Germinal center (tissue), 1 donor: ENCODE data around the gene MRC2.
"Not testable (repeated sequence)": the region's sequence is repeated elsewhere in the genome, so short reads cannot be mapped to it uniquely, and the experiment has no call there.

Experiments used
- DNase-seq: peaks from one replicate; pipeline ENCODE4 v3.0.0; 2012; ENCODE audit warnings: mixed read lengths, low spot score

MRC2 gene

DNA sequence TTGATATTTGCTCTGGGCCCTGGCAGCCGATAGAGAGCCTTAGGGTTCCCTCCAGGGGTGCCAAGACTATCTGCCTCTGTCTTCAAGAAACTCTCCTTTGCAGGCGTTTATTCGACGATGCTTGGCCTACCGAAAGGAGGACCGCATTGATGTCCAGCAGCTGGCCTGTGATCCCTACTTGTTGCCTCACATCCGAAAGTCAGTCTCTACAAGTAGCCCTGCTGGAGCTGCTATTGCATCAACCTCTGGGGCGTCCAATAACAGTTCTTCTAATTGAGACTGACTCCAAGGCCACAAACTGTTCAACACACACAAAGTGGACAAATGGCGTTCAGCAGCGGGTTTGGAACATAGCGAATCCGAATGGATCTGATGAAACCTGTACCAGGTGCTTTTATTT is 15.2 kb upstream of the MRC2 start:
- not testable (repeated sequence) for DNase-seq

DNA sequence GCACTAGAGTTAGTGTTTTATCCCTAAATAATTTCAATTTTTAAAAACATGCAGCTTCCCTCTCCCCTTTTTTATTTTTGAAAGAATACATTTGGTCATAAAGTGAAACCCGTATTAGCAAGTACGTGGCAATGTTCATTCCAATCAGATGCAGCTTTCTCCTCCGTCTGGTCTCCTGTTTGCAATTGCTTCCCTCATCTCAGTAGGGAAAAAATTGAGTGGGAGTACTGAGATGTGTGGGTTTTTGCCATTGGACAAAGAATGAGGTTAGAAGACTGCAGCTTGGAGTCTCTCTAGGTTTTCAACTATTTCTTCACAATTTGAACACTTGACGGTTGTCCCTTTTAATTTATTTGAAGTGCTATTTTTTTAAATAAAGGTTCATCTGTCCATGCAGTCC is 14.4 kb upstream of the MRC2 start:
- DNase-seq = not testable (repeated sequence)

DNA sequence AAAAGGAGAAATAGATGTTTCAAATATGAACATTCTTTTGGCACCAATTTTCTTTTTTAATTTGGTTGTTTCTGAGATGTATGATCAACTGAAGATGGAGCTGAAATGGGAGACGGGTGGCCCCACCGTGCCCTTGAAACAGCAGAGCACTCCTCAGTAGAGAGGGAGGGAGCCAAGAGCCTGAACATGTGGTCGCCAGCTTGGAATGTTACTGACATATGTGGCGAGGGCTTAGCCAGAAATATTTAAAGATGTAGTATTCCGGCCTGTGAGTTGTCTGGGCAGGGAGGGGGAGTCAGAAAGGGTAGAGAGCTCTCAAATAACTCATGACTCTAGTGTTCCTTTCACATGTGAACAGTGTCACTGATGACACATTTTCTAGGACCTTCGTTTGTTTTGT is 13.3 kb upstream of the MRC2 start:
- DNase-seq = no peak

DNA sequence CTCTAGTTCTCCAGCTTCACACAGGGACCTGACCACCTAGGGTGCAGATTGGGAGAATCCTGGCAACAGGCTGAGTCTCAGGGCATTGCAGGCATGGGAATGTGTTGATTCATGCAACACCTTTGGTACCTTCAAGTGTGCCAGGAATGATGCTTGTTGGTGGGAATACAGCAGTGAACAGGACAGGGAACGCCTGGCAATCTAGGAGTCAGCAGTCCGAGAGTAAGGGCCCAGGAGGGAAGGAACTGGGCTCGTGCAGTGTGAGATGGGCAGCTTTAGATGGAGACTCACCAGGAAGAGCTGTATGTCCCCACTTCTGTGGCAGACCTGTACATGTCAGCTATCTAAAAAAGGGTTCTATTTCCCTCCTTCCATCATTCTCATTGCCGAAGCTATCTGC is 12.0 kb upstream of the MRC2 start:
- DNase-seq = no peak

DNA sequence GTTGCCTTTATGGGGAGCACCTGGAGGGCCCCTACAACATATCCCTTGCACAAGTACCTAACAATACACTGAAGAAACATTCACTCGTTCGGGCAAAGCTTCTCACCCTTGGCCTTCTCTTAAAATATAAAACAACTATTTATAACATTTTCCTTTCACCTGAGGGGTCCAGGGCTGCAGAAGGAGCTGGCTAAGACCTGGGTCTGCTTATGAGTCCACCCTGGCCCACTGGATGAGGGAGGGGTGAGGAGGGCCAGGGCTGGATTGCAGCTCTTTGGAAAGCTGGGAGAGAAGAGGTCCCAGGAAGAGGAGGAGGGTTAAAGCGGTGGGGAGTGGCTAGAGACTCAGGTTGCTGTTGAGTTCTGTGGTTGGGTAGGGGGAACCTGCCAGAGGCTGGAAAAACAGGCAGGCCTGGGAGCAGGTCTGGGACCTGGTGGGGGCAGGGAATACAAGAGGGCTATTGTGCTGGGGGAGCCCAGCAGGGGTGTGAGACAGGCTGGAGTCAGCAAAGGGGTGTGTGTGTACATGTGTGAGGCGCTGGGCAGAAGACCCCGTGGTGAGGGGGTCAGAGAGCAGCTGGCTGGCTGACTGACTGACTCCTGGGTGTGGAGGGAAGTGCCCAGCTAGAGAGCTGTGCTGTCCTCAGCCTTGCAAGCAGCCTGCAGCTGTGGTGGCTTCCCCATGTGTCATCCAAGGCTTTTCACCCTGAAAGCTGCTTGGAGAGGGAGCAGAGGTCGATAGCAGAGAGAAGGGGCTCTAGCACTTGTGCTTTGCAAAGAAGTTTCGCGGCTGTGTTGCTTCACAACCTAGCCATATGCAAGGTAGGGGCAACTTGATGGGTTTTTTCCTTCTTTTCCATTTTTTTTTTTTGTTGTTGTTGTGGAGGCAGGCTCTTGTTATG is 10.2 kb upstream of the MRC2 start:
- DNase-seq = no peak

GRCh38 chr17:62617894-62618472 is 9.5 kb upstream of the MRC2 start:
- no peak for DNase-seq

- no peak for DNase-seq
Measured at GRCh38 chr17:62618647-62619416, 8.6 kb upstream of the MRC2 start.

GRCh38 chr17:62619417-62620155 is 7.9 kb upstream of the MRC2 start:
- no peak for DNase-seq

- DNase-seq = no peak
Measured at GRCh38 chr17:62621223-62621622, 6.2 kb upstream of the MRC2 start.

DNA sequence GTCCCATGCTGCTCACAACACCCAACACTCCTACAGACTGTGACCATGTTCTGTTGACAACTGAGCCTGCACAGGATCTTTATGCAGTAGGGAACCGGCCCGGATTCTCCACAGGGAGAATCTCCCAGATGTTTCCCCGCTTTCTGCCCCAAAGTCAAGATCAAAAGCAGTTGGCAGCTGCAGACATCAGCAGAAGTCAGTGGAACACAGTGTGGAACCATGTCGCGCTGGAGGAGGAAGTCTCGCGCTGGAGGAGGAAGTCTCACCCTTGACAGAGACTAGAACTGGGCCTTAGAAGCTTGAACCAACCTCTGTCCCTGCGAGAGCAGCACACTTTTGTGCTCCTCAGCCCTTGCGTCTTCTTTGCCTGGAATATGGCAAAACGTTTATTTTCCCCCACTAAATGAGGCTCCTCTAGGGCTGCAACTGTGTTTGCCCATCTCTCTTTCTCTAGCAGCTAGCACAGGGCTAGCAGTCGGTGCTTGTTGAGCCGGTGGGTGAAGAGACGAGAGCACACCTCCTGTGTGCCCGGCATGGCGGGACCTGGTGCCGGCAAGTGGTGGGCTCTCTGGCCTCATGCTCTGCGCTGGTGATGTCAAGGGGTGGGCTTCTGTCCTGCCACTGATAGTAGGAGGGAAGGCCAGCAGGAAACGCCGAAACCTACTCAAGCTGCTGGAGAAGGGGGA is 2.1 kb upstream of the MRC2 start:
- DNase-seq = no peak

DNA sequence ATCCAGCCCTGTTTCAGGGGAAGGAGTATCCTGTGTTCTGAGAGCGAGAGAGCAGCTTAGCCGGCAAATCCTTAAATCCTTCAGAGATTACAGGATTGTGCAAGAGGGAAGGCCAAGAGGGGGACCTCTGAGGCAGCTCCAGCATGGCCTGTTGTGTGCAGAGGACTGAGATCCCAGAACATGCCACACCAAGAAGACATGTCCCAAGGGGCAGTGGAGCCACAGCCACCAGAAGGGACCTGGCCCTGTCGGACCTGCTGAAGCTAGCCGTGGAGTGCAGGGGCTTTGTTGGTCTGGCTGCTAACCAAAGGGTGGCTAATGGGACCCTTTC is 1.6 kb upstream of the MRC2 start:
- DNase-seq = no peak

GRCh38 chr17:62626719-62627218 is 701 bp upstream of the MRC2 start:
- no peak for DNase-seq

GRCh38 chr17:62627904-62628633 is 599 bp downstream of the MRC2 start:
- DNase-seq = no peak

GRCh38 chr17:62628831-62629555 is 1.5 kb downstream of the MRC2 start:
- no peak for DNase-seq

GRCh38 chr17:62629556-62630364 is 2.3 kb downstream of the MRC2 start:
- no peak for DNase-seq

- DNase-seq = no peak
Measured at GRCh38 chr17:62630365-62631085, 3.1 kb downstream of the MRC2 start.

DNA sequence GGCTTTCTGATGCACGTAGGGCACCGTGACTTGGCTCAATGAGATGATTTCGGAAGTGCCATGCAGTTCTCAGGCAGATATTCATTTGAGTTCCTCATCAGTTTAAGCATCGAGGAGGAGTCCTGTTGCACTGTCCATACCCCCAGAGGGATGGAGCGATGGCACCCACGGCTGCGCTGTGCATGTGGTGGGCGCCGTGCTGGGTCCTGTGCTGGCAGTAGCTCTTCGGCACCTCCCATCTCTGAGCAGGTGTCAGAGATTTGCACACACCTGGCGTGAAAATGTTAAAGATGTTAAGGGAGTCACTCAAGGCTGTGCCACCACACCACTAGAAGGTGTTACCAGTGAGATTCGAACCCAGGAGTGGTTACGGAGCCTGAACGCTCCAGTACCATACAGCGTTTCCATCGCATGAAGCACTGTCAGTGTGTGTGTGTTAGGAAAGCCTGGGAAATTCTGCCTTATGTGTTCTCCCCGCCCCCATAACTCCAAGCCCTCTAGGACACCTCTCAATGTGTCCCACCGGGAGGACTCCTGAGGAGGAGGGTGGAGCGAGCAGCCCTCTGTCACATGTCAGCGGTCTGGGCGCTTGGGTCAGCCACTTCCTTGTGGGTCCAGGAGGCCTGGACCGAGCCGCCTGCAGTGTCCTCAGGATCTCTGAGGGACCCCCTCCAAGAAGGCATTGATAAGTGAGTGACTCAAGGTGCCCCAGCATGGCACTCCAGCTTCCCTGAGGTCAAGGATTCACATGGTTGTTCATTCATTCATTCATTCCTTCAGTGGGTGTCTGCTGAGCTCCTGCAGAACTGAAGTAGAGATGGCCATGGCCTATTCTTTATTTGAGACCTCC is 3.8 kb downstream of the MRC2 start:
- no peak for DNase-seq
